Breast epithelium (tissue), 3 donors: ENCODE results near the gene DUSP16.

Source experiments
- CTCF ChIP-seq, 3 donors: fragments of 450-650 bp; IDR thresholded peaks; one replicate each; pipeline ENCODE4 v1.5.1; 2016 to 2017; ENCODE audit warnings: antibody characterized with exemption in 3 of 3, mild to moderate bottlenecking in 3 of 3, moderate library complexity in 3 of 3
- POLR2A ChIP-seq: fragments of 450-650 bp; IDR thresholded peaks from one replicate; pipeline ENCODE4 v1.6.1; 2016; ENCODE audit warnings: antibody characterized with exemption, mild to moderate bottlenecking, moderate library complexity

- TF ChIP-seq CTCF (IDR thresholded peaks at IDR 0.05) (no peak), POLR2A (no peak)
These were observed 112.6 kb downstream of the DUSP16 start for GRCh38 chr12:12450043-12450471.
